Right lobe of liver (tissue), 4 donors: ENCODE measurements around the gene ZNF710.

Experiments
- POLR2A ChIP-seq: fragments of 450-650 bp; IDR thresholded peaks from one replicate; pipeline ENCODE4 v1.6.1; 2017; ENCODE audit warnings: antibody characterized with exemption, mild to moderate bottlenecking
- TF ChIP-seq, protein P1 (sequence below), 4 donors: fragments of 200-600 bp in 3 of 4; fragments of 450-650 bp in 1 of 4; IDR thresholded peaks; one replicate each; pipeline versions ENCODE4 v1.5.1 to v1.8.0; 2016 to 2022; ENCODE audit warnings: antibody characterized with exemption in 4 of 4, mild to moderate bottlenecking in 2 of 4
- donor health status: DM: no; HTN: no; CAD: no.
- donor health status: DM: no; HTN: no; CAD: no.
- donor health status: DM: no; HTN: yes; CAD: no.

DNA sequence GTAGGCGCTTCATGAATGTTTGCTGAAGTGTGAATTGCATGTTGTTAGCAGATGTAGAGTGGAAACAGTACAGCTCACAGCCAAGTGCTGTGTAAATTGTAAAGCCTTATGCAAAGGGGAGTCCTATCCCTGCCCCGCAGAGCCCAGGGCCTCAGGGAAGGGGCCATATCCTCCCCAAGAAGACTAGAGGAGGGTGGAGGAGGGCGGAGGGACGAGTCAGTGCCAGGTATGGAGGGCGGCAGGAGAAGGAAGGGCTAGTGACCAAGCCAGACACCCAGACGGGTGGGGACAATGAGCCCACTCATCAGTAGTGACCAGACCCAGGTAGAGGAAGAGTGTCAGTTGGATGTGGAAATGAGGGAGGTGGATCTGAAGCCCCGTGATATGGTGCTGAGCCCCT, 45.2 kb downstream of the ZNF710 start:
- TF ChIP-seq, protein P1, sequence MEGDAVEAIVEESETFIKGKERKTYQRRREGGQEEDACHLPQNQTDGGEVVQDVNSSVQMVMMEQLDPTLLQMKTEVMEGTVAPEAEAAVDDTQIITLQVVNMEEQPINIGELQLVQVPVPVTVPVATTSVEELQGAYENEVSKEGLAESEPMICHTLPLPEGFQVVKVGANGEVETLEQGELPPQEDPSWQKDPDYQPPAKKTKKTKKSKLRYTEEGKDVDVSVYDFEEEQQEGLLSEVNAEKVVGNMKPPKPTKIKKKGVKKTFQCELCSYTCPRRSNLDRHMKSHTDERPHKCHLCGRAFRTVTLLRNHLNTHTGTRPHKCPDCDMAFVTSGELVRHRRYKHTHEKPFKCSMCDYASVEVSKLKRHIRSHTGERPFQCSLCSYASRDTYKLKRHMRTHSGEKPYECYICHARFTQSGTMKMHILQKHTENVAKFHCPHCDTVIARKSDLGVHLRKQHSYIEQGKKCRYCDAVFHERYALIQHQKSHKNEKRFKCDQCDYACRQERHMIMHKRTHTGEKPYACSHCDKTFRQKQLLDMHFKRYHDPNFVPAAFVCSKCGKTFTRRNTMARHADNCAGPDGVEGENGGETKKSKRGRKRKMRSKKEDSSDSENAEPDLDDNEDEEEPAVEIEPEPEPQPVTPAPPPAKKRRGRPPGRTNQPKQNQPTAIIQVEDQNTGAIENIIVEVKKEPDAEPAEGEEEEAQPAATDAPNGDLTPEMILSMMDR (IDR thresholded peaks at IDR 0.05), result no peak
- TF ChIP-seq POLR2A, result no peak
